HepG2 (cell line): Measurements from ENCODE around the gene PKIG. TPM values are rescaled to one million over a fixed set of nuclear protein-coding genes. Genes with fewer than 3 reads are reported as not detected.

Source experiments
- ATAC-seq: fragments of 200-7000 bp; cut with Tn5 transposase; 3 replicates; pipeline ENCODE4 v1.9.1; 2020; ENCODE audit warnings: mild to moderate bottlenecking, moderate library complexity
- BruUV-seq: library from RNA; stranded (reverse); fragments of 400-500 nt; replicated peaks from 2 replicates; lab custom pipeline; 2021; lab: Mats Ljungman, UMichigan
- CTCF ChIA-PET: fragments of 300-600 bp; formaldehyde crosslinking; extraction: SDS; loops from one replicate; lab custom pipeline; 2021; ENCODE audit warnings: low total read pairs, inconsistent platforms, low intra/inter-chr PET ratio; lab: Yijun Ruan, JAX
- POLR2A ChIA-PET: fragments of 350-600 bp; sonication (Branson Sonifier 250); formaldehyde crosslinking; loops from one replicate; lab custom pipeline; 2020; ENCODE audit warnings: antibody characterized with exemption, inconsistent platforms; lab: Yijun Ruan, JAX
- DNase-seq: peaks from one replicate; pipeline ENCODE4 v3.0.0-alpha.2; 2015; ENCODE audit warnings: low spot score
- FAIRE-seq: peaks from 3 replicates; lab custom pipeline; 2011; peaks lifted over from hg19 to GRCh38; lab: Jason Lieb, UNC
- H2AFZ ChIP-seq: one replicate; pipeline ENCODE4 v1.6.1; 2011; ENCODE audit warnings: low read length, inconsistent platforms
- H3K27ac ChIP-seq: fragments of 300-600 bp; 3 replicates; pipeline ENCODE4 v1.8.0; 2011; ENCODE audit warnings: mixed run types, mild to moderate bottlenecking, mixed read lengths, low read length, inconsistent platforms; ENCODE audit not compliant: insufficient read depth; ENCODE audit errors: extremely low read length
- H3K27me3 ChIP-seq, 2 experiments: fragments of 200-600 bp in 1 of 2; 2 replicates in 1 of 2; 3 replicates in 1 of 2; pipeline versions ENCODE4 v1.6.0 to v1.8.0; 2011; ENCODE audit warnings: low read length in 2 of 2, mild to moderate bottlenecking in 2 of 2, moderate library complexity in 2 of 2, inconsistent platforms in 1 of 2; ENCODE audit not compliant: insufficient read depth in 2 of 2, control insufficient read depth in 1 of 2
- H3K36me3 ChIP-seq, 2 experiments: fragments of 200-600 bp in 1 of 2; replicated peaks in 1 of 2; 2 replicates in 1 of 2; 3 replicates in 1 of 2; pipeline versions ENCODE4 v1.5.1 to v1.8.0; 2011; ENCODE audit warnings: low read length in 2 of 2, inconsistent platforms in 1 of 2; ENCODE audit not compliant: insufficient read depth in 2 of 2, control insufficient read depth in 1 of 2
- H3K4me1 ChIP-seq: 2 replicates; pipeline ENCODE4 v1.5.1; 2012; ENCODE audit warnings: low read length, inconsistent platforms; ENCODE audit not compliant: insufficient read depth
- H3K4me2 ChIP-seq: 2 replicates; pipeline ENCODE4 v1.6.0; 2011; ENCODE audit warnings: low read depth, low read length, inconsistent platforms
- H3K4me3 ChIP-seq, 3 experiments: fragments of 200-600 bp in 1 of 3; sonication (generic), shearing (Covaris generic) in 1 of 3; replicated peaks in 1 of 3; 2 replicates each; pipeline ENCODE4 v1.5.1; 2011 to 2016; ENCODE audit warnings: low read length in 3 of 3, inconsistent platforms in 2 of 3, low read depth in 2 of 3, mild to moderate bottlenecking in 2 of 3, control low read depth in 1 of 3, mixed read lengths in 1 of 3; ENCODE audit not compliant: insufficient read depth in 1 of 3
- H3K79me2 ChIP-seq: one replicate; pipeline ENCODE4 v1.6.1; 2011; ENCODE audit warnings: low read length, inconsistent platforms; ENCODE audit not compliant: insufficient read depth
- H3K9ac ChIP-seq: 2 replicates; pipeline ENCODE4 v1.6.0; 2011; ENCODE audit warnings: mild to moderate bottlenecking, low read depth, low read length, inconsistent platforms; ENCODE audit not compliant: insufficient read depth
- H3K9me3 ChIP-seq: 2 replicates; pipeline ENCODE4 v1.5.1; 2012; ENCODE audit warnings: mild to moderate bottlenecking, low read length
- H4K20me1 ChIP-seq: 2 replicates; pipeline ENCODE4 v1.6.0; 2011; ENCODE audit warnings: inconsistent platforms, mild to moderate bottlenecking, low read length, moderate library complexity; ENCODE audit not compliant: insufficient read depth
- DNMT1 ChIP-seq: sonication (generic); formaldehyde crosslinking; IDR thresholded peaks from 2 replicates; pipeline ENCODE4 v1.5.1; 2020; ENCODE audit warnings: mild to moderate bottlenecking, missing genetic modification reagents
- FLYWCH1 ChIP-seq: sonication (generic); formaldehyde crosslinking; IDR thresholded peaks from 2 replicates; pipeline ENCODE4 v1.8.1; 2023; ENCODE audit warnings: mild to moderate bottlenecking, missing genetic modification reagents
- IRF9 ChIP-seq: sonication (generic); formaldehyde crosslinking; IDR thresholded peaks from 2 replicates; pipeline ENCODE4 v1.8.0; 2022; ENCODE audit warnings: missing genetic modification reagents, mild to moderate bottlenecking, borderline replicate concordance
- JUNB ChIP-seq: sonication (generic); formaldehyde crosslinking; IDR thresholded peaks from 2 replicates; pipeline ENCODE4 v1.8.0; 2022; ENCODE audit warnings: missing genetic modification reagents, mild to moderate bottlenecking, borderline replicate concordance
- JUND ChIP-seq: sonication (generic); formaldehyde crosslinking; IDR thresholded peaks from 2 replicates; pipeline ENCODE4 v1.8.0; 2022; ENCODE audit warnings: mild to moderate bottlenecking, missing genetic modification reagents
- TGIF2 ChIP-seq: IDR thresholded peaks from 2 replicates; pipeline ENCODE4 v1.6.1; 2016; ENCODE audit warnings: control low read depth, missing compliant biosample characterization
- ZNF720 ChIP-seq: sonication (generic); formaldehyde crosslinking; IDR thresholded peaks from 2 replicates; pipeline ENCODE4 v1.4.0; 2020; ENCODE audit warnings: missing genetic modification reagents
- ZNF775 ChIP-seq: sonication (generic); formaldehyde crosslinking; IDR thresholded peaks from 2 replicates; pipeline ENCODE4 v1.4.0; 2020; ENCODE audit warnings: missing genetic modification reagents, mild to moderate bottlenecking, moderate library complexity, borderline replicate concordance
- WGBS: methylation state at CpG from one replicate; pipeline ENCODE4 v1.1.6; 2017; ENCODE audit warnings: low lambda C conversion rate; 5-methylcytosine and 5-hydroxymethylcytosine counted together
- in situ Hi-C: cut with HindIII; loops from 2 replicates; pipeline ENCODE4 v1.10.0; 2017; ENCODE audit warnings: low pct_unique_long_range_greater_than_20kb; ENCODE audit not compliant: extremely low pct_ligation_motif_present
- intact Hi-C: fragments of 100-400 bp; cut with micrococcal nuclease; formaldehyde crosslinking; loops from one replicate; pipeline ENCODE4 v1.10.0; 2022; ENCODE audit not compliant: unreplicated experiment
- polyA plus RNA-seq, 8 experiments: library from polyadenylated mRNA; depleted of rRNA in 3 of 8; stranded (reverse) in 7 of 8; unstranded in 1 of 8; fragments of >200 nt; fragmentation: Illumina TruSeq in 4 of 8; extraction: Trizol in 4 of 8; gene quantifications; 2 replicates each; pipeline versions ENCODE4 v1.2.1 to v1.2.3, GENCODE V29; 2011 to 2016; ENCODE audit warnings: low read depth in 4 of 8, missing spikeins in 1 of 8, mixed read lengths in 1 of 8; ENCODE audit not compliant: insufficient read depth in 1 of 8
- total RNA-seq, 5 experiments: library from RNA; depleted of rRNA; stranded (reverse); fragments of >200 nt; fragmentation: Illumina TruSeq; extraction: Trizol; gene quantifications; 2 replicates each; pipeline ENCODE4 v1.2.3, GENCODE V29; 2016; ENCODE audit warnings: low read depth in 1 of 5
- TF ChIP-seq, protein P1 (sequence below): sonication (generic); formaldehyde crosslinking; IDR thresholded peaks from 2 replicates; pipeline ENCODE4 v1.4.0; 2020; ENCODE audit warnings: mild to moderate bottlenecking, missing genetic modification reagents
- TF ChIP-seq, protein P2 (sequence below): sonication (generic); formaldehyde crosslinking; IDR thresholded peaks from 2 replicates; pipeline ENCODE4 v1.4.0; 2020; ENCODE audit warnings: missing genetic modification reagents
- TF ChIP-seq, protein P3 (sequence below): sonication (generic); formaldehyde crosslinking; IDR thresholded peaks from 2 replicates; pipeline ENCODE4 v1.4.0; 2020; ENCODE audit warnings: missing genetic modification reagents, low read depth, mild to moderate bottlenecking, borderline replicate concordance

Gene PKIG
- total and polyA plus RNA-seq, 2 of the 13 experiments (the other 11 are each of a cell fraction or from before 2014, with no cell fraction given), result 30.8 to 44.5 TPM

GRCh38 chr20:44583157-44583556 is 778 bp downstream of the PKIG start:
- H3K27ac ChIP-seq, result no peak overlapping the region
- H3K4me2 ChIP-seq, result no peak overlapping the region
- POLR2A ChIA-PET, result no interaction called here
- WGBS, result 100% methylated on average over 1 of the region's 1 CpG
- no peak for TF ChIP-seq TGIF2 (CRISPR knock-in tag)
- TF ChIP-seq, protein P1, sequence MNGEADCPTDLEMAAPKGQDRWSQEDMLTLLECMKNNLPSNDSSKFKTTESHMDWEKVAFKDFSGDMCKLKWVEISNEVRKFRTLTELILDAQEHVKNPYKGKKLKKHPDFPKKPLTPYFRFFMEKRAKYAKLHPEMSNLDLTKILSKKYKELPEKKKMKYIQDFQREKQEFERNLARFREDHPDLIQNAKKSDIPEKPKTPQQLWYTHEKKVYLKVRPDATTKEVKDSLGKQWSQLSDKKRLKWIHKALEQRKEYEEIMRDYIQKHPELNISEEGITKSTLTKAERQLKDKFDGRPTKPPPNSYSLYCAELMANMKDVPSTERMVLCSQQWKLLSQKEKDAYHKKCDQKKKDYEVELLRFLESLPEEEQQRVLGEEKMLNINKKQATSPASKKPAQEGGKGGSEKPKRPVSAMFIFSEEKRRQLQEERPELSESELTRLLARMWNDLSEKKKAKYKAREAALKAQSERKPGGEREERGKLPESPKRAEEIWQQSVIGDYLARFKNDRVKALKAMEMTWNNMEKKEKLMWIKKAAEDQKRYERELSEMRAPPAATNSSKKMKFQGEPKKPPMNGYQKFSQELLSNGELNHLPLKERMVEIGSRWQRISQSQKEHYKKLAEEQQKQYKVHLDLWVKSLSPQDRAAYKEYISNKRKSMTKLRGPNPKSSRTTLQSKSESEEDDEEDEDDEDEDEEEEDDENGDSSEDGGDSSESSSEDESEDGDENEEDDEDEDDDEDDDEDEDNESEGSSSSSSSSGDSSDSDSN (CRISPR knock-in tag), result no peak
- TF ChIP-seq IRF9, result no peak
- TF ChIP-seq, protein P2, sequence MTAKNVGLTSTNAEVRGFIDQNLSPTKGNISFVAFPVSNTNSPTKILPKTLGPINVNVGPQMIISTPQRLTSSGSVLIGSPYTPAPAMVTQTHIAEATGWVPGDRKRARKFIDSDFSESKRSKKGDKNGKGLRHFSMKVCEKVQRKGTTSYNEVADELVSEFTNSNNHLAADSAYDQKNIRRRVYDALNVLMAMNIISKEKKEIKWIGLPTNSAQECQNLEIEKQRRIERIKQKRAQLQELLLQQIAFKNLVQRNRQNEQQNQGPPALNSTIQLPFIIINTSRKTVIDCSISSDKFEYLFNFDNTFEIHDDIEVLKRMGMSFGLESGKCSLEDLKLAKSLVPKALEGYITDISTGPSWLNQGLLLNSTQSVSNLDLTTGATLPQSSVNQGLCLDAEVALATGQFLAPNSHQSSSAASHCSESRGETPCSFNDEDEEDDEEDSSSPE (CRISPR knock-in tag), result no peak
- no peak for TF ChIP-seq JUNB
- TF ChIP-seq FLYWCH1, result no peak
- TF ChIP-seq, protein P3, sequence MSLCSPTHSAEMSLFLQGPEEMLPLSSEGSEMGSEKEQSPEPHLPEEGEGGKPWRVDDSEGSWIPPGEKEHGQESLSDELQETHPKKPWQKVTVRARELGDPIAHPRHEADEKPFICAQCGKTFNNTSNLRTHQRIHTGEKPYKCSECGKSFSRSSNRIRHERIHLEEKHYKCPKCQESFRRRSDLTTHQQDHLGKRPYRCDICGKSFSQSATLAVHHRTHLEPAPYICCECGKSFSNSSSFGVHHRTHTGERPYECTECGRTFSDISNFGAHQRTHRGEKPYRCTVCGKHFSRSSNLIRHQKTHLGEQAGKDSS (CRISPR knock-in tag), result no peak
- no peak for TF ChIP-seq DNMT1 (CRISPR knock-in tag)
- TF ChIP-seq ZNF775 (CRISPR knock-in tag), result no peak
- no peak for TF ChIP-seq JUND (CRISPR knock-in tag)
- no peak for TF ChIP-seq ZNF720 (CRISPR knock-in tag)
- H2AFZ ChIP-seq, result no peak overlapping the region
- no peak overlapping the region for H3K9ac ChIP-seq
- peaks cover 11% of the 10 kb centered on the region for H3K4me1 ChIP-seq
- intact Hi-C loops, result no loop called here
- no TSS peak for BruUV-seq
- in situ Hi-C loops, result no loop called here
- FAIRE-seq (peak; percentile 37), ATAC-seq (no peak), DNase-seq (no peak)
- no peak overlapping the region for H3K4me3 ChIP-seq
- CTCF ChIA-PET, result no interaction called here
- no peaks in the 10 kb centered on the region for H3K27me3 ChIP-seq
- H3K9me3 ChIP-seq, result no peaks in the 10 kb centered on the region
- H4K20me1 ChIP-seq, result no peaks in the 10 kb centered on the region
- H3K36me3 ChIP-seq, result no peaks in the 10 kb centered on the region; a peak in 1 of 5 replicates
- H3K79me2 ChIP-seq, result no peaks in the 10 kb centered on the region
